Measurements from ENCODE around the gene LETMD1.

LETMD1 gene, protein sequence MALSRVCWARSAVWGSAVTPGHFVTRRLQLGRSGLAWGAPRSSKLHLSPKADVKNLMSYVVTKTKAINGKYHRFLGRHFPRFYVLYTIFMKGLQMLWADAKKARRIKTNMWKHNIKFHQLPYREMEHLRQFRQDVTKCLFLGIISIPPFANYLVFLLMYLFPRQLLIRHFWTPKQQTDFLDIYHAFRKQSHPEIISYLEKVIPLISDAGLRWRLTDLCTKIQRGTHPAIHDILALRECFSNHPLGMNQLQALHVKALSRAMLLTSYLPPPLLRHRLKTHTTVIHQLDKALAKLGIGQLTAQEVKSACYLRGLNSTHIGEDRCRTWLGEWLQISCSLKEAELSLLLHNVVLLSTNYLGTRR

DNA sequence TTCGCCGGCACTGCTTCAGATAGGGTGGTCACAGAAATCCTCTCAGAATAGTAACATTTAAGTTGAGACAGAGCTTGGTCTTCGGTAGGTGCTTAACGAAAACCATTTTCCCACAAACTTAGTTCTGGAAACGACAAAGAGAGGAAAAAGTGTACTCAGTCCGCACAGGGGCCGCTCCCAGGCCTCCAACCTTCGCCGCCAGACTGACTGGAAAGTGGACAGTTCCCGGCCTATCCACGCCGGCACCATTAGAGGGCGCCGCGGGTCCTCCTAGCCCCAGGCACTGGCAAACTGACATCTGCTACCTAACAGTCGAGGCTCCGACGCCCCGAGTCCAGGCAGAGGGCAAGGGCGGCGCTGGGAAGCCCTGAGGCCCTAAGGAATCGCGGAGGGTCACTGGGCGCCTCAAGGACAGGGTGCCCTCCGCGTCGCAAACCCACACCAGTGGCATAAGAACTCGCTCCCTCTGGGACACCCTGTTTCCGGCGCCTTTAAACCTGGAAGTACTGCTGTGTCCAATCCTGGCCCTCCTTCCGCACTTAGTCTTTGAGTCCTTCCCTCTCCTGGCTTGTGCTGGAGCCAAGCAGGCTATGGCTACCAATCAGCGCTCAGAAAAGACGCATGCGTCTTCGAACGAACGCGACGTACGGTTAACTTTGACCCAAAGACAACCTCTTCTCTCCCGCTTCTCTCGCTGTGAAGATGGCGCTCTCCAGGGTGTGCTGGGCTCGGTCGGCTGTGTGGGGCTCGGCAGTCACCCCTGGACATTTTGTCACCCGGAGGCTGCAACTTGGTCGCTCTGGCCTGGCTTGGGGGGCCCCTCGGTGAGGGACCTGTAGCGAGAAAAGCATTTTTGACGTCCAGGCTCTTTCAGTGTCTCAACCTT lies at the start of gene LETMD1:
TSS of gene LETMD1 (plus strand) at position 673 of the 886 bp plus-strand sequence. CDS start at position 703, 30 bp downstream.
- peak; percentile 95 to 97 for DNase-seq

DNA sequence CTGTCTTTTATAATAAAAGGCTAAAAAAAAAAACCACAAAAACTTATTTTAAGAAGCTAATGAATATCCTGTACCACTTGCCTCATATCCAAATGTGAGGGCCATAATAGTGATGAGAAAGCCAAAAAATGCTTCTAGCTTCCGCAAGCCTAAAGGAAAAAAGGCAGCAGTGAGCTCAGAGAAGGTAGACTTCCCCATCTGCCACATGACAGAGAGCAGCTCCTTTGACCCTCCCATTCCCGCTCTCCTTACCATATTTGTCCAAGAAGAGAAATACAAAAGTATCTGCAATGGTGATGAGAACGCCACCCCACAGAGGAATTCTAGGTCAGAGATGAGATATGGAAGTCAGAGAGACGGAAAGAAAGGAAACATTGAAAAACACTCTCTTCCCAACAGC lies 49.0 kb upstream of the LETMD1 start:
- DNase-seq, result no peak

DNA sequence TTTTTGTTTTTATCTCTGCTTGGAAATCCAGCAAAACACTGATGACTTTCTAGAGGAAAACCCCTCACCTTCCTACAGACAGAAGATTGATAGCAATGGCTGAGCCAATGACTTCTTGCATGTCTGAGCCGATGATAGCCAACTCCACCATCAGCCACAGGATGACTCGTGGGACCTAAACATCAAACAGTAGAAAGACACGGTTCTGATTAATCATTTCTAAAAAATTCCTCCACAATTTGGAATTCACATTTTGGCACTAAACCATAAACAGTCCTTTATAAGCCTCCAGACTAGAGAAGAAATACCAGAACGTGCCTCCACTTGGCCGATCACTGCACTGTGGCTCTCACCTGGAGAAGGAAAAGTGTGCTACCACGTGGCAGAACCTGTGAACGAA lies 47.9 kb upstream of the LETMD1 start:
- no peak for DNase-seq

DNA sequence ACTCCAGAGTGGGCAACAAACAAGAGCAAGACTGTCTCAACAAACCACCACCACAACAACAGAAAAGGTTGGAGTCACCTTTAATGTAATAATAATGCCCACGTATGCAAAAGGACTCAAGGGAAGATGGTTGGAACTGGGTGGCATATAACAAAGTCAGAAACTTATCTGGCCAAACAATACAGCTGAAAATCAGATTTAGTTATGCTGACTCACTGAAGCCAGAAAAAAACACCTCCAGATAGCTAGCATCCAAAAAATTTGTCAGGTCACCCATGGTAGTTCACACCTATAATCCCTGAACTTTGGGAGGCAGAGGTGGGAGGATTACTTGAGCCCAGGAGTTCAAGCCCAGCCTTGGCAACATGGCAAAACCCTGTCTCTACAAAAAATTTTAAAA lies 46.3 kb upstream of the LETMD1 start:
- no peak for DNase-seq

DNA sequence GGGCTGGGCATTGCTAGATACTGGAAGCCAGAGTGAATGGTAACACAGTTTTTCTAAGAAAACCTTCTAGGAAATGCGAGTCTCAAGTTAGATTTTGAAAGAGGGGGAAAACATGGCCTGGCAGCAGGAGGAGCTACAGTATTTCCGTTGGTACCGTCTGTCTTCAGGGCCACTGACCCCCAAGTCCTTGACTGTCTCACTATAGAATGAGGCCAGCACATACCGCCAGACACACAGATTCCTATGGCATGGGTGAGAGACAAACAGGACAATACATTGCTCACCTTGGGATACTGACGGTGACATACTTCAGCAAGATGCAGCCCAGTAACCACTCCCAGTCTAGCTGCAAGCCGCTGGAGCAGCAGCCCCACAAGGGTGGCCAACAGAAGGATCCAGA lies 43.6 kb upstream of the LETMD1 start:
- no peak for DNase-seq

DNA sequence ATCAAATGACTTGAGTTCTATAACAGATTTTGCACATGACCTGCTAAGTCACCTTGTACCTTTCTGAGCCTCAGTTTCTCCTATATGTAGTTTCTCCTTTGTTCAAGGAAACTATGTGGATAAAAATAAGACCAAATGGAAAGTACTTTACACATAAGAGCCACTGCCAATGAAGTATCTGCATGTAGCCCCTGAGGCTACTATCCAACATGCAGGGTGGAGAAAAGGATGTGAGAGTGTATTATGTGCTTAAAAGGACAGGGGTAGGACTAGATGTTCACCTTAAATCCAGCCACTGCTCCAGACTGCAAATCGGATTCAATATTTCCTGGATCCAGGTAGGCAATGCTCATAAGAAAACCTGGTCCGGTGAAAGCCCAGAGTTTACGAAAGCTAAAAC lies 43.1 kb upstream of the LETMD1 start:
- no peak for DNase-seq

DNA sequence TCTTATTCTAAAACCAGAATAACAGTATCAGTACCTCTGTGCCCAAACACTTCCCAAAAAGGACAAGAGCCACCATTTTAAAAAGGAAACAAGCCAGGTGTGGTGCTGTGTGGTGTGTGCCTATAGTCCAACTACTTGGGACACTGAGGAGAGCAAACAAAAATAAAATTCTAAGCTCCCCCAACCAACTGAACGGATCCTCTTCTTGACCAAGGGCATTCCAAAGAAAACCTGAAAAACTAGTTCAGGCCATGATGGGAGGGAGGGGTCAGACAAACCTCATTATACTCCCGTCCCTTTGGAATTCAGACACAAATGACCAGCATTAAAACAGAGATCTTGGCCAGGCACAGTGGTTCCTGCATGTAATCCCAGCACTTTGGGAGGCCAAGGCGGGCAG lies 42.5 kb upstream of the LETMD1 start:
- DNase-seq, result no peak

DNA sequence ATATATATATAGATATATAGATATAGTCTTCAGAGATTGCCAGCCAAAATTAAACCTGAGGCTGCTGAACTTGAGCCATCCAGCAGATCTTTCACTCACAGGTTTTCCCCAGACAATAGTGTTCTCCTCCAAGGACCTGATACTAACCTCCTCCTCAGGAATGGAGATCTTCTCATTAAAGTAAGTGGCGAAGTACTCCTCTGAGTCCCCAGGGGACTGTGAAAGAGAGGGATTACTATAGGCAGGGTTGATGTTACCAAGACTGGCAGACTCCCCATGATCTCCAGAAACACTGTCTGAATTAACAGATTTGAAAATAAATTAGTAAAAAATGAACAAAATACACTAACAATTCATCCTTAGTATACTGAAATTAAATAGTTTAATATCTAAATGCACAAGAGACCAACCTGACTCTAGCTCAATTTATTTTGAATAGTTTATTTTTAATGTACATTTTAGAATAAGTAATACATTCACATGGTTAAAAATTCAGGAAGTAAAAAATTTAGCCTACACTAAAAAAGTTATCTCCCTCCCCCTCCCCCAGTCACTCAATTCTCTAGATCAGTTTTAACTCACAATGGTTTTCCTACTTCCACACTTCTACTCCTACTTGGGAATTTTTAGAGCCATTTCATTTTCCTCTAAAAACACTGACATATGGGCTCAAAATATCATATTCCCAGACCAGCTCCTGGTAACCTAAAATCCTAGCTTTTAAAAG lies 39.6 kb upstream of the LETMD1 start:
- DNase-seq, result peak; percentile 72 to 92

DNA sequence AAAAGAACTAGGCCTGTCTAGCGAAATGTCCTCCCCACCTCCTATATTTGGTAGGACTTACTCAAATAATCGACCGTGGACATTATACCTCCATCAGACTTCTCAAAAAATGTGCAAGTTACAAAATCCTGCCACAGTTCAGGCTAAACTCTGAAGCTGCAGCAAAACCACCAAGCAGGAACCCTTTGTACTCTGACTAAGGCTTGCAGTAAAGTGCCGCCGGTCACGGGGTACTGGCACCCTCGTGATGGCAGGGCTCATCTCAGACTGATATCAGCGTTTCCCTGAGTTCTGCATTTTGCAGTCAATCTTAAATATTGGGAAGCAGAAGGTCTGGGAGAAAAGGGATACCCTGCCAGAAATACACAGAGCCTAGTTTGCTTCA lies 39.1 kb upstream of the LETMD1 start:
- peak; percentile 23 to 48 for DNase-seq

DNA sequence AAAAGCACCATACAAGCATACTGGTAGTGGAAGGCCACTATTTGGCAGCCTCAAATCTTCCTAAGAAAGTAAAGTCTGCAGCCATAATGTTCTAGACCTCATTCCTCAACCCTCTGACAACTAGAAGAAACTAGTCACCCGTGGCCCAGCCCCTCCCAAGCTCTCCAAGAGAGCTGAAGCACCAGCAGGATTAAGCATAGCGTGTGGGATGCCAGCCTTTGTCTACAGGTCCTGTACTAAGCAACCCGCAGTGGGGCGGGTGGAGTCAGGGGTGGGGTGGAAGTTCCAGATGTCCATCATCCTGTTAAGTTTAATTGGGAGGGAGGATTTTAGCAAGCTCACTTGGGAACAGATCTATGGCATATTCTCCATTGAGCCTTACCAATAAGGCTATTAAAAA lies 36.2 kb upstream of the LETMD1 start:
- DNase-seq, result peak; percentile 93 to 97

DNA sequence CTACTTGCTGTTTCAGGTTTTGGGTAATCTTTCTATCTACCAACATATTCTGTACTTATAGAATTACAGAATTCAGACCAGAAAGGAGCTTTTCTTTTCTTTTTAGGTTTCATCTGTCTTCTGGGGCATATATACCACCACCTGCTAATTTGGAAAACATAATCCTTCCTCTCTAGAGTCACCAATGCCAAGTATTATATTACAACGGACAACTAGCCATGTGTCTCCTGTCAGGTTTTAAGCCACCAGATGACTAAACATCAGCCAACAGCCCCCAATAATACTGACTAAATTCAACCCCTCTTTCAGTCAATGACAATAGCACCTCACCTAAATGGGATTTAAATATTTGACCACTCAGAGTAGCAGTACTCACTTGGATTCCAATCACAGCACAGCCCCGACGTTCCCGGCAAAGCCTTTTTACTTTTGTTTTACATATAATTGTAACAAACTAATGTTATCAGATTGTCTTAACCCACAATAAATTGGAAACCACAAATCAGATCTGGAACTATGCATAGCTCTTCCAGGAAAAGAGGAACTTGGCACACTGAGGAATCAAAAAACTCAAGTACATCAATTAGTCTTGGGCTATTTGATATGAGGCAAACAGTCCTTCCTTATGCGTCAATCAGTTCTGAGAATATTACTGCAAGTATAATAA lies 35.4 kb upstream of the LETMD1 start:
- DNase-seq, result peak; percentile 70 to 90

DNA sequence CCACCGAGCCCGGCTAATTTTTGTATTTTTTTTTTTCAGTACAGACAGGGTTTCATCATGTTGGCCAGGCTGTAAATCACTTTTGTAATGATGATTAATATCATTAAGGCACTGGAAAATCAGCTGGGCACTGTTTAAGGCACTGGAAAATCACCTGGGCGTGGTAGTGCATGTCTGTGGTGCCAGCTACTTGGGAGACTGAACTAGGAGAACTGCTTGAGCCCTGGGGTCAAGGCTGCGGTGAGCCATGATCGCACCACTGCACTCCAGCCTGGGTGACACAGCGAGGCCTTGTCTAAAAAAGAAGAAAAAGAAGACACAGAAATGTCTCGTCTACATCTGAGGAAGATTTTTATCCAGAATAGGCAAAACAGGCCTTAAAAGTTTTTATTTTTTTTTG lies 34.7 kb upstream of the LETMD1 start:
- no peak for DNase-seq

DNA sequence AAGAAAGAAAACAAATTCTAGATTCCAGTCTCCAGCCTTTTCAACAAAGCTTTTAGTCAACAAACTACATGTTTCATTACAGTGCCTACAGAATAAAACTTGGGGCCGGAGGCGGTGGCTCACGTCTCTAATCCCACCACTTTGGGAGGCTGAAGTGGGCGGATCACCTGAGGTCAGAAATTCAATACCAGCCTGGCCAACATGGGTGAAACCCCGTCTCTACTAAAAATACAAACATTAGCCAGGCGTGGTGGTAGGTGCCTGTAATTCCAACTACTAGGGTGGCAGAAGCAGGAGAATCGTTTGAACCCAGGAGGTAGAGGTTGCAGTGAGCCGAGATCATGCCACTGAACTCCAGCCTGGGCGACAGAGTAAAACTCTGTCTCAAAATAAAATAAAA lies 33.7 kb upstream of the LETMD1 start:
- peak; percentile 16 to 64 for DNase-seq

DNA sequence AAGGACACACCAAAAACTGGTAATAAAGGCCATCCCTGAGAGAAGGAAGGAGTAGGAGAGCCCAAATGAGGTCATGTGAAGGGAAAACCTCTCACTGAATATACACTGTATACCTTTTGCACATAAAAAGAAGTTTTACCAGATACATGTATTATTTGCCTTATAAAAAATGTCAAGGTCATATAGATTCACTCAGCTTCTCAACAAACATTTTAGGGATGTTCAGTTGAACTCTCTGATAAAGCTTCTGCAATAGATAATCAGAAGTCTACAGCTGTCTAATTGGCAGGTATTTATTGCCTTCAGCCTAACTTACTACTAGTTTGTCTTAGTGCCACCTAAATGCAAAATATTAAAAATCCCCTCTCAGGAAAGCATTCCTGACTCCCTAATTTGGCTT lies 30.7 kb upstream of the LETMD1 start:
- no peak for DNase-seq

DNA sequence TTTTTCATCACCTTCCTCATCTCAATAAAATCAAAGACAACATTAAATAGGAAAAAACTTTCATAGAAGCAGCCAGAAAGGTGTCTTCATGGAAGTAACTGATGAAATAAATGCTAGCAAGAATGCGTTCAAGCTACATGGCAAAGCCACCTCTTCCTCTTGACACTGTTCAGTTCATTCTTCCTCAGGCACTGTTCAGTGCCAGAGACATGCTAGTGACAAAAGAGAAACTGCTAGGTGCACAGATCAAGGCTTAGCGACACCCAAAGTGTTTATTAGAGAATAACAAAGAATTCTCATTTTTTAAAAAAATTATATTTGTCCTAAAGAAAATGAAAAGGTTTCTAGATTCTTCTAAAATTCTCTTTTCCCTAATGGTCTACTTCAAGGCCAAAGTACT lies 29.2 kb upstream of the LETMD1 start:
- DNase-seq, result no peak

DNA sequence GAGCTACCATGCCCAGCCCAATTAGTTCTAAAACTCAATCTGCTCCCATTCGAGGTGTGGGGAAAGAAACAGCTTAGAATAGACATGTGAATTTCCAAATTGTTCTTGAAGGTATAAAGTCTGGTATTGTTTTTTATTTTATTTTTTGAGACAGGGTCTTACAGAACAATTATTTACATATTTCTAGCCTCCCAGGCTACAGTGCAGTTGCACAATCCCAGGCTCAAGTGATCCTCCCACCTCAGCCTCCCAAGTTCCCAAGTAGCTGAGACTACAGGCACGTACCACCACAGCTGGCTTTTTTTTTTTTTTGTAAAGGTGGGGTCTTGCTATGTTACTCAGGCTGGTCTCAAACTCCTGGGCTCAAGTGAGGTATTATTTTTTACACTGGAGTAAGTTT lies 28.2 kb upstream of the LETMD1 start:
- no peak for DNase-seq

DNA sequence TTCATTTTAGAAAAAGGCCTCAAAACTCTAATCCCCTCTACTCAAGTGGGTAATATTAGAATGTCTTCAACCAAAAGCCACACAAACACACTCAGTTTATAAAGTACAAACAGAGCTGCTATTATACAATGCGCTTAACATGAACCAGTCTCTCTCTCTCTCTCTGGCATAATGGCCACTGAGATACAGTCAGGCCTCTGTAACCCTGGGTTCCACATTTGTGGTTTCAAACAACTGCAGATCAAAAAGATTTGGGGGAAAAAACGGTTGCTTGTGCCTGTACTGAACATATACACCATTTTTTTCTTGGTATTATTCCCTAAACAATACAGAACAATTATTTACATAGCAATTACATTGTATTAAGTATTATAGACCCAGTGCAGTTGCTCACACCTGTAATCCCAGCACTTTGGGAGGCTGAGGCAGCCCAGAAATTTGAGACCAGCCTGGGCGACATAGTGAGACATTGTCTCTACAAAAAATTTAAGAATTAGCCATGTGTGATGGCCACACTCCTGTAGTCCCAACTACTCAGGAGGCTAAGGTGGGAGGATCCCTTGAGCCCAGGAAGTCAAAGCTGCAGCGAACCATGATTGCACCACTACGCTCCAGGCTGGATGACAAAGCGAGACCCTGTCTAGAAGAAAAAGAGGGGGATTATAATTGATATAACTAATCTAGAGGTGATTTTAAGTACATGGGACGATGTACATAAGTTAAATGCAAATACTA lies 27.5 kb upstream of the LETMD1 start:
- peak in 1 of 2 experiments; percentile 21 for DNase-seq

DNA sequence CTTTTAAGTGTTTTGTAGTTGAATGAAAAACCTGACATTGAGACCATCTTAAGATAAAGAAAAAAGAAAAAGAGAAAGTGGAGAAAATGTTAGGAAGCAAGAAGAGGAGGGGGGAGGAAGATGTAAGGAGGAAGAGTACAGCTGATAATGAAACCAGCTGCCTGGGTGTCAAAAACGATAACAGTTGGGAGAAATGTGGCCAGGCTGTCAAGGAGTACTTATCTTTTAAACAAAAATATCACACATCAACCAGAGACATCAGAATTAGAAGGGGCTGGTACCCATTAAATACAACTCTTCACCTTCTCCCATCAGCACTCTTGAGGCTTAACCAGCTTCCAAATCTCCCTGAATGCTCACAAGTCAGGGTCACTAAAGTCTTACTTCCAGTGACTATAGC lies 26.4 kb upstream of the LETMD1 start:
- DNase-seq, result peak in 1 of 2 experiments; percentile 9

DNA sequence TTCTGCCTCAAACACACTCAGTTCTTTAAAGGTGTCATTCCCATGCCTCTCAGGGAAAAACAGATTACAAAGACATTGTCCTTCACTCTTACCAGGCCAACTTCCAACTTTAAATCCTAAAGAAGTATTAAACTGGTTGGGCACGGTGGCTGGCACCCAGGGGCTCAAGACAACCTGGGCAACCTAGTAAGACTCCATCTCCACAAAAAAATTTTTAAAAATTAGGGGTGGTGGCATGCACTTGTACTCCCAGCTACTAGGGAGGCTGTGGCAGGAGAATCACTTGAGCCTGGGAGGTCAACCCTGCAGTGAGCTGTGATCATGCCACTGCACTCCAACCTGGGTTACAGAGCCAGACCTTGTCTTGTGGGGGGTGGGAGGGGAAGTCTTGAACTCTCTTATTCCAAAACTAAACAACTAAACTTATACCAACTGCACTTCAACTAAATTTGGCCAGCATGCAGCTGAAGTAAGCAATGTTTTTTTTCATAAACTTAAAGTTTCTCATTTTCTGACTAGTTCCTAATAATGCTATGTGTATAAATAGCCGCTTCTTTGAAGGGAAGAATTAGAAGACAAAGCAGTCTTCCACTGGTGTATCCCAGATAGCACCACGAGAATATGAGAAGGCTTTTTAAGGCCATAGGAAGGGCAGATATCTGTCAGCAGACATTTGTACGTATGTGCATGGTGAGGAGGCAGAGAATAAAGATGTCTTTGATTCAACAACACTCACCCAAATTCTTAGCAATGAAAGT lies 24.3 kb upstream of the LETMD1 start:
- no peak for DNase-seq

DNA sequence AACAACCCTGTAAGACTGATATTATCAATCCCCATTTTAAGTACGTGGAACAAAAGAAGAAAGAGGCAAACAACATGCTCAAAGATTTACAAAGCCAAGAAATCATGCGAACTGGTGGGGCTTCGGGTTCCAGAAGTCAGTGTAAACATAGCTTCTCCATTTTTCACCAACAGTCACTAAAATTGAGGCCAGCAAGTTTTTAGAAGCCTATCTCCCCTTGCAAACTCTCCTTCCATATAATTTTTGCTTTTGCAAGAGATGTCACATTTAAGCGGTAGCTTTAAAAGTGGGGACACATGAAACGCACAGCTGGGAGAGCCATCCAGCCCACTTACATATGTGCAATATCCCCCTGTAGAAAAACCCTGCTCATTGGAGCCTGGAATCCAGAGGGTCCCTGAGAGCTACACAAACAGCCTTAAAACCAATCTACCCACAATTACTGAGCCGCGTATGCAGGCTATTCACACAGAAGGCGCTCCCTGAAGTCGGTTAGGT lies 22.7 kb upstream of the LETMD1 start:
- peak in 1 of 2 experiments; percentile 36 for DNase-seq

Measured in NCI-H524 (cell line).